ENCODE data around the gene MINDY3.

DNA sequence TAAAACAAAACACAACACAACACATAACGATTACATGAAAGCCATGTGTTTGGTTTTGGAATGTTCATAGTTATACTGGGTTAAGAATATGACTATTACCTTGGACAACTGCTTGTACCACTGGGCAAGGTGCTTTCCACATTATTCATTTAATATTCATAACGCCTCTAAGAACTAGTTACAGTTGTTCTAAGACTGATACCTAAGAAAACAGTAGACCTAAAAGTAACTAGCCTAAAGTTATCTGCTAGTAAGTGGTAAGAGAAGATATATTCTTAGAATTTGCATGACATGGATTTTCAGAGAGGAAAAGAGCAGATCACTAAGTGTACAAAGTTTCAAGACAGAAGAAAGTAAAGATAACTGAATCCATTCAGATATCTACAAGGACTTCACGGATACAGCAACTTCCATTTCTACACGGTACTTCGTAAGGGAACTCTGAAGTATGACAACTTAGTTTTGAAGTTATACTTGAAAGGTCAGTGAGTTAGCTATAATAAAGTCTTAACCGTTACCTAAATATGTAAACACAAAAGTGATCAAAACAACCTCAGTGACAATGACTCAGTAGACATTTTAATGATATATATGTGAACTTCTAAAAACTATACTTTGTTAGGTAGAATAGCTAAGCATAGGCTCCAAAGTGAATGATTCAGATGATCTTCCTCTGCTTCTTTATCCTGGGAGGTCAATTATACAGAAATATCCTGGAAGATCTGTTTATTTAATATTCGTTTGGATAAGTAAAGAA lies 65.1 kb downstream of the MINDY3 start:
- TF ChIP-seq ZNF8 (CRISPR knock-in tag; IDR thresholded peaks at IDR 0.05): no peak
- no peak for TF ChIP-seq PPARA (CRISPR knock-in tag; IDR thresholded peaks at IDR 0.05; ENCODE audit: borderline replicate concordance)
- no peak for TF ChIP-seq OSR1 (CRISPR knock-in tag; IDR thresholded peaks at IDR 0.05)
- TF ChIP-seq ZFP30 (CRISPR knock-in tag; IDR thresholded peaks at IDR 0.05): no peak
- TF ChIP-seq, protein P1, sequence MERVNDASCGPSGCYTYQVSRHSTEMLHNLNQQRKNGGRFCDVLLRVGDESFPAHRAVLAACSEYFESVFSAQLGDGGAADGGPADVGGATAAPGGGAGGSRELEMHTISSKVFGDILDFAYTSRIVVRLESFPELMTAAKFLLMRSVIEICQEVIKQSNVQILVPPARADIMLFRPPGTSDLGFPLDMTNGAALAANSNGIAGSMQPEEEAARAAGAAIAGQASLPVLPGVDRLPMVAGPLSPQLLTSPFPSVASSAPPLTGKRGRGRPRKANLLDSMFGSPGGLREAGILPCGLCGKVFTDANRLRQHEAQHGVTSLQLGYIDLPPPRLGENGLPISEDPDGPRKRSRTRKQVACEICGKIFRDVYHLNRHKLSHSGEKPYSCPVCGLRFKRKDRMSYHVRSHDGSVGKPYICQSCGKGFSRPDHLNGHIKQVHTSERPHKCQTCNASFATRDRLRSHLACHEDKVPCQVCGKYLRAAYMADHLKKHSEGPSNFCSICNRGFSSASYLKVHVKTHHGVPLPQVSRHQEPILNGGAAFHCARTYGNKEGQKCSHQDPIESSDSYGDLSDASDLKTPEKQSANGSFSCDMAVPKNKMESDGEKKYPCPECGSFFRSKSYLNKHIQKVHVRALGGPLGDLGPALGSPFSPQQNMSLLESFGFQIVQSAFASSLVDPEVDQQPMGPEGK (CRISPR knock-in tag; IDR thresholded peaks at IDR 0.05; ENCODE audit: borderline replicate concordance): no peak
- no peak for TF ChIP-seq ZNF70 (CRISPR knock-in tag; IDR thresholded peaks at IDR 0.05)

Data from SK-N-SH treated with all-trans-retinoic acid at 6 μM for 48 hours (cell line).